ENCODE data around the gene BRD1.

BRD1 gene

DNA sequence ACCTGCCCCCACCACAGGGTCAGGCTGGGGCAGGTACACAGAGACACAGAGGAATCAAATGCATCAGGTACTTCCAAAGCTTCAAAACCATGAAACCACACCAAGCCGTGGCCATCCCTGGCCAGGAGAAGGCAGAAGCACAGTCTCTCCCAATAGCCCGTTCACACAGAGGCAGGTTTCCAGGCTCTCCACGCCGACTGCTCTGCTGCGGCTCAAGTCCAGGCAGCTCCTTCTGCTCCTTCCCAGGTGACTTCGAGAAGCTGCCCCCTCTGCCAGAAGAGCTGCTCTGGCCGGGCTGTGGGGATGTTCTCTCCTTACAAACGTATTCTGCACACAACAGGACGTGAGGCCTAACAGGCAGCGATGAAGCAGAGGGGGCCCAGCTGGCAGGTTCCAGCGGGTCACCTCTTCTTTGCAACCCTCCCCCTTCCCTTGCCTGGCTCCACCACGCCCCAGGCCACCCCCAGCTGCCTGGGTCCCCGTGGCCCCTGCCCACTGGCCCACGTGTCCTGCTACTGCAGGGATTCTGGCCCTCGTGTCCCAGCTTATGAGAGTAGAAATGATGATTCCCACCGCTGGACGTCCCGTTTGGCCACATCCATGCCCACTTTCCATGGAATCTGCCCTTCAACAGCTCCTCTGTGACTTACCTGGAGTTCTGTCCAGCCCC is 26.1 kb downstream of the BRD1 start:
- DNase-seq (ENCODE audit: low read depth, low spot score), result no peak

DNA sequence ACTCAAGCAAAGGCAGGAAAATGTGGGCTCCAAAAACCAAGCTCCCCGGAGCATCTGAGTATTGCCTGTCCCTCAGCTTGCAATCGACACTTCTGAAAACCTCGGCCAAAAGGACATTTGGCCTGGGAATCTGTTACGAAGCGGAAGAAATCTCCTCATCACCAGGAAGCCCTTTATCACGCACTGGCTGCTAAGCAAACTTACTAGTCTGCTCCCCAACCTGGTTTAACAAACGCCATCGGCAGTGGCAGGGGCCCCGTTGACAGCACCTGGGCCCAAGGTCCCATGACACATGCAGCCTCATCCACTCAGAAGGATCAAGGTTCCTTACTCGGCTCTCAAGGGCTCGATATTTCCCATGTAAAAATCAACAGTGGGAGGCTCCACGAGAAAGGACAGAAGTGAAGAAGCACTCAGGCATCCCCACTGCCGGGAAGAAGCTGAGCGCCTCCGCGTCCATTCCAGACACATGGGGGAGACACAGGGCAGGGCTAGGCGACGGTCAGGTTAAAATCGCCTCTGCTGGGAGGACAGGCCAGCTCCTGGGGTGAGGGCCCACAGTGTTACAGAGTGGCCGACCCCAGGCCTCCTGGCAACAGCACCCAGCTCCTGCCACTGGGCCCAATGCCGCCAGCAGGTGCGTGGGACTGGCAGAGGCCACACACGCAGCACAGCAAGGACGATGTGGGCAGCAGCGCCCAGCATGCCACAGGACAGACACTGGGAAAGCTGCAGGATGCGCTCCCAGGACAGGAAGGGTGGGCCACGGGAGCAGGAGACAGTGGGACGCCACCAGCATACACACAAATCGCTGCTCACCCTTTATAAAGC is 27.1 kb downstream of the BRD1 start:
- no peak for DNase-seq (ENCODE audit: low read depth, low spot score)

DNA sequence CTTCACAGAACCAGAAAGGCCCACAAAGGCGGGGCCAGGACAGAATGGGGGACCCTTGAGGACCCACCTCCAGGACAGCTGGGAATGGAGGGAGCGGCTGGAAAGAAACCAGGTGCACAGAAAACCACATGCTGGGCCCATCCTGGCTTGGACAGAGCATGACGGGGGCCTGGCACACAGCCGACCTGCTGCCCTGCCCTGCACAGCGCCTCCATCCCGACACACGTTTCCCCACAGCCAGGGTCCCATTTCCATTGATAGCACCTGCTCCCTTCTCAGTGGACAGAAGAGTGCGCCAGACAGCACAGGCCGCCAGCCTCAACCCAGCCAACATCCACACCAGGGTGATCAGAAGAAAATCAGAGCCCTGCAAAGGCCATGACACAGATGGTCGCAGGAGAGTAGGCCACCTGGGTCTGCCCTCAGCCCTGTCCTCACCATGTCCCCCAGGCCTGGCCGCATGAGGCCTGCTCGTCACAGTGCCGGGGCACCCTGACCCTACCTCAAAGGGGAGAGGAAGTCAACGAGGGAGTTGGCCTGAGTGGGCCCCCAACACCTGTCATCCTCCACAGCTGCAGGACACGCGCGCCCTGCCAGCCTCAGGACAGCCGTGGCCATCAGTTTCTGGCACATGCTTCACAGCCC is 28.1 kb downstream of the BRD1 start:
- DNase-seq (ENCODE audit: low read depth, low spot score), result no peak

DNA sequence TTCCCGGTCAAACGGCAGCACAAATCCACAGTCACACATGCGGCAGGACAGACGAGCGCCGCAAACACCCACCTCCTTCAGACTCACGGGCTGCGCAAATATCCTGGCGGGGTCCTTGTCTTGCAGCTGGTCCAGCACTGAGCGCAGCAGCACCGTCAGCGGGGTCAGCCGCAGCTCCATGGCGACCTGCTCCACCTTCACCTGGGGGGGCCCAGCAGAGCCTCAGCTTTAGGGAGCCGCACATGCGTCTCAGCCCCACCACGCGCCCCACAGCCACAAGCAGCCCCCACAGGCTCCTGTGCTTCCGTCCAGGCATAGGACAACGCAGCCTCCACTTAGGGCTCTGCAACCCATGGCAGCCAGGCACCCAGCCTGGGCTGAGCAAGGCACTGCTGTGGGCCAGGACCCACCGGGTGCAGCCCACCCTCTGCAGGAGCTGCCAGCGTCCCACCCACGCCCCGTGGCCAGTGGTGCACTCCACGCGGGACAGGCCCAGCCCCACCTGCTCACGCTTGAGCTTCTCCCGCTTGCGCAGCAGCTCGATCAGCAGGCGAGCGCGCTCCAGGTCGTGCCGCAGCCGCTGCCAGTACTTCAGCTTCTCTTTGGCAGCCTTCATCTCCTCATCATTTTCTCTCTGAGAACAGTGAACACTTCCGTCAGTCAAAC is 29.1 kb downstream of the BRD1 start:
- DNase-seq (ENCODE audit: low read depth, low spot score), result no peak

DNA sequence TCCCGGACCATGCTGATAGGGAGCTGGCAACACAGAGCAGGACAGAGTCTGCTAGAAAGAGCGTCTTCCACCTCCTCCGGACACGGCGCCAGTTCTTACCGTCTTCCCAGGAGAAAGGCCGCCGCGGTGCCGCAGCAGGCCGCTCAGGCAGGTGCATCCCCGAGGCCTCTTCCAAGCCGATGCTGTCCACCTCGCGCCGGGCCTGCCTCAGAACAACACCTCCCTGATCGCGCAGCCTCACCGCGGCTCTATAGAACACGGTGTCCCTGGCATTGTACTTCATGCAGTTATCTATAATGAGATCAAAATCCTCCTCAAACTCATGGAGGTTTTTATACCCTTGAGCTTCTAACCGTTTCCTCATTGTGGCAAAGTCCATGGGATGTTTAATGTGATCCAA is 30.0 kb downstream of the BRD1 start:
- no peak for DNase-seq (ENCODE audit: low read depth, low spot score)

DNA sequence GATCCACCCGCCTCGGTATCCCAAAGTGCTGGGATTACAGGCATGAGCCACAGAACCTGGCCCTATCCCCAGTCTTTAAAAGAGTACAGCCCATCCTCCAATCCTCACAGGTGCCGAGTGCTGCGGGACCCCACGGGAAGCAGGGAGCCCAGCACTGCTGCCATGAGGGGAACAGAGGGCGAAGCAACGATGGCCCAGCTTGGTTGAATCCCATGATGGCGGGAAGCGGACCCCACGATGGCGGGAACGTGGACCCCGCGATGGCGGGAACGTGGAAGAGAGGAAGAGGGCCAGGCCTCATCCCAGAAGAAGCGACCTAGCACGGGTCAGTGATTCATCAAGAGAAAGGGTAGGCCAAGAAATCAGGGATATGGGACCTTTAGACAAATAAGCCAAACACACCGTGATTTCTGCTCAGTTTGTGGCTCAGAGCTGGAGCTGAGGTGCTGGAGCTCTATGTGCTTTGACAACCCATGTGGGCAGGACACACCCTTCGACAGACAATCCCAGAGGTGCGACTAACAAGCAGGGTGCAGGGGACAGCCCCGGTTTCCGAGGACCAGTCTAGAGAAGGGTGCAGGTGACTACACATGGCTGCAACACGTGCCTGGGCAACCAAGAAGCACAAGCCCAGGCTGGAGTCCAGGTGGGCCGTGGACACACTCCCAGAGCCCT is 30.9 kb downstream of the BRD1 start:
- no peak for DNase-seq (ENCODE audit: low read depth, low spot score)

GRCh38 chr22:49795521-49795920 is 32.2 kb downstream of the BRD1 start:
- no peak for DNase-seq (ENCODE audit: low read depth, low spot score)

DNA sequence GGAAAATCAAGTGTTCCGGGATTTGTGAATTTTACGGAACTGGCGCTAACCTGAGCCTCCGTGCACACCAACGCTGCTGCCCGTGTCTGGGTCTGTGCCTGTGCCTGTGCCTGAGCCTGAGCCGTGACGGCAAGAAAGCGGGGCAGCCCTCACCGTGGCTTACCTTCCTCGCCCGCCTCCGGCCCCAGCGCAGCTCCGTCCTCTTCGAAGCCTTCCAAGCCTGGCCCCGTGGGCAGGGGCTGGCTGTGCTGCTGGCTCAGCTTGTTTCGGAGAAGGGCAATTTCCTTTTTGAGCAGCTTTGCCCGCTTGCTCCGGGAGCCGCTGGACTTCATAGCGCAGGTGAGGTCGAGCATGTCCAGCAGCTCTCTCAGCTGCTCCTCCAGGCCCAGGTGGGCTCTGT is 33.8 kb downstream of the BRD1 start:
- DNase-seq (ENCODE audit: low read depth, low spot score), result no peak

DNA sequence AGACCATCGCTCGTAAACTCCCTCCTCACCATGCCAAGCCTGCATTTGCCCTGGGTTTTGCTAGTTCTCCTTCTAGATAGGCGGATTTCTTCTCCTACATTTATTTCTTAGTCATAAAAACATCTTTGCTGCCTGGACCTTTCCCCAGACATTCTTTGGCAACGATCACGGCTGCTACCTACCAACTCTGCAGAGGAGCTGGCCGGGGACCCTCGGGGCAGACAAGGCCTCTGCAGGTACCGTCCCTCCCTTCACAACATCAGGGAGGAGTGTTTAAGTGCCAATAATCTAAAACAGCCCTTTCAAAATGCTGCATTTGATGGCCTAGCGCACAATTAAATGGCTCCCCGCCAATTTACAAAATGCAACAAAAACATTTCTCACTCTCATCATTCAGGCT is 34.4 kb downstream of the BRD1 start:
- DNase-seq (ENCODE audit: low read depth, low spot score), result no peak

- DNase-seq (ENCODE audit: low read depth, low spot score), result no peak
These were observed 35.6 kb downstream of the BRD1 start for GRCh38 chr22:49792107-49792506.

DNA sequence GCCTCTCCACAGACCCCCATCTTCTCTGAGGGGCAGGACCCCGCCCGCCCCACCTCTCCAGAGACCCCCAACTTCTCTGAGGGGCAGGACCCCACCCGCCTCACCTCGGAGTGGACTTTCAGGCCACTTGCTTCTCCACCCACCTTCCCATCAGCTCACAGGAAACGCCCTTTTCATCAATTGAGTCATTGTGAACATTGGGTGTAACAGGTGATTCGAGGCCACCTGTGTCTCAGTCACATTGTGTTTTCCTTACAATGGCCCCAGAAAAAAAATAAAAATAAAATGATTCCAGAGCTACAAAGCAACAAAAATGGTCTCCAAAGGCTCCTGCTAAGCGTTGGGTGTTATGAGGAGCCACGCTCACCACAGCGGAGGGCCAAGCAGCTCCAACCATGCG is 36.0 kb downstream of the BRD1 start:
- DNase-seq (ENCODE audit: low read depth, low spot score), result no peak

DNA sequence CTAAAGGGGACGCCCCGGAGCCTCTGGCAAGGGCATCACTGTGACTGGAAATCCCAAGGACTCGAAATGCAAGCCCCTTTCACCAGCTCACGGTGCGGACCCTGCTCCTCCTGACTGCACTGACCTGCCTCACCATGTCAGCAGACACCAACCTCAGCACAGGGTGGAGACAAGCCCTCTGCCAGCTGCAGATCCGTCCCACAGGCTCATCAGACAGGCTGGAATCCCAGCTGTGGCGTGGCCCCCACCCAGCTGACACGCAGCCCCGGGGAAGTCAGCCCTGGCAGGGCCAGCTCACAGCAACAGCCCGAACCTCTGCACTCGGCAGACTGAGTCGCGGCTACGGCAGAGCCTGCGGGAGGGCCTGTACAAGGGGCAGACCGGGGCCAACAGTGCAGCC is 36.8 kb downstream of the BRD1 start:
- no peak for DNase-seq (ENCODE audit: low read depth, low spot score)

DNA sequence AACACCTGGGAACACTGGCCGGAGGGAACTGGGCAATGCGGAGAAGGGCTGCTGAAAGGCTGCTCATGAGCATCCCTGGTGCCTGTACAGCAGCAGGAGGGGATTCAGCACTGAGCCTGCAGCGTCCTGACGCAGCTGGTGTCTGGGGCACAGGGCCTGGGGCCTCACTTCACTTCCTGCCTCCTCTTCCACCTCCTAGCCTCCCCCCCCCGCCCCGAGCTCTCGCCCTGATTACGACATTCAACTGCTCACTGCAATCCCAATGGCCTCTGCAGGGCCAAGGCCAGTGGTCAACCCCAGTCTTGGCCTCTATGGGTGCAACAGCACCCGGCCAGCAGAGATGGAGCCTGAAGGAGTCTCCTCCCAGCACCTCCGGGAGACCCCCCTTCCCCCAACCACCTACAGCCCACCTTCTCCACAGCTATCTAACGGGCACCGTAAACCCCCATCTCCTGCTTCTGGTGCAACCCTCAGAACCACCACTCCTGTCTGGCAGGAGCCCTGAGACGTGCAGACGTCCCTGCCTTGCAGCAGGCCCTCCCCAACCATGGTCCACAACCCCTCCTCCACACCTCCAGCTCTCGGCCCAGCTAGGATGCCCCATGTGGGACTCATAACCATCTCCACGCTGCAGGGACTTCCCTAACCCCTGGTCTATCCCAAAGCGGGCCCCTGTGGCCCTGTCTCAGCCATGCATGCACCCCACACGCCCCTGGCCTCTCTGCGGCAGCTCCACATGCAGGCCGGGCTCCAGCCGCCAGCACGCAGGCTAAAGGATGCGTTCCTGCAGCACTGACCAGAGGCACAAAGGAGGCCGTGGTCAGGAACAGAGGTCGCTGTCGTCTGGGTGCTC is 38.2 kb downstream of the BRD1 start:
- DNase-seq (ENCODE audit: low read depth, low spot score), result peak; percentile 13

- no peak for DNase-seq (ENCODE audit: low read depth, low spot score)
These were observed 39.2 kb downstream of the BRD1 start for GRCh38 chr22:49788504-49788903.

DNA sequence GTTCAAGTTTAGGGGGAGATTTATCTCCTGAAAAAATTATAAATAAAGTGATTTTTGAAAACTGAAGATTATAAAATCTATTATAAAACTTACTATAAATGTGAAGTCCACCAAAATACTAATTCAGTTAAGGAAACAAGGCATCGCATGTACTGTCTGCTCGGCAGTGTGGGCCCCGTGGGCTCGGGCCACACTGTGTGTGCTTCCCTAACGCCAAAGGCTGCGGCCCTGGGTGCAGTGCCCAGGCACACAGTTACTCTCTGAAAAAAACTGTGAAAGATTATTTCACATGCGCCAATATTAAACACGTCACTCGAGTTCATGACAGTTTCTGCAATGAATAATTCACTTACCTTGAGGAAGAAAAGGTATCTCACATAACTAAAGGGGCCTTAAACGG is 39.8 kb downstream of the BRD1 start:
- DNase-seq (ENCODE audit: low read depth, low spot score), result no peak

DNA sequence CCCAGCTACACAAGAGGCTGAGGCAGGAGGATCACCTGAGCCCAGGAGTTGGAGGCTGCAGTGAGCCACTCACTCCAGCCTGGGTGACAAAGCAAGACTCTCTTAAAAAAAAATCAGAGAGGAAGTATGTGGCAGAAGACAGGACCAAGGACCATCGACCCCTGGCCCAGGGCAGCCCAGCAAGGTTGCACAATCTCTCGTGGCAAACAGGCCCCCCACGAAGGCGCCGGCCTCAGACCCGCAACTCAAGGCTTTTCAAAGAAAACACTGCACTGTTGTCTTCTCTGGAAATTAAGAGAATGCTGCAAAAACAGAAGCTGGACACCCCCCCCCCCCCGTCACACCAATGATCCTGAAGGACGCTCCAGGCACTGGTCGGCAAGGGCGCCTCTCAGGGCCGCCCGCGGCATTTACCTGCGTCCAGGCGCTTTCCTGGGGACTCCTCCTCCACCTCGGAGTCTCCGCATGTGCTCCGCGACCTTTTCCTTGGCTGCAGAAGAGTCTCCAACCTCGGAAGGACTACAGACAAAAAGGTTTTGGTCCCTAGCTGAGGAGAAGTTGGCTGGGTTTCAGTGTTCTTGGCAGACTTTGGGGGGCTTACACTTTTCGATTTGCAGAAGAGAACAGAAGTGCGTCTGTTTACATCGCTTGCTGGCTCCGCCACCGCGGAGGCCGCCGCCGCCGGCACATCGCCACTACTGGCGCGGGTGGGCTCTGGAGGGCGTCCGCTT is 40.5 kb downstream of the BRD1 start:
- DNase-seq (ENCODE audit: low read depth, low spot score), result no peak

GRCh38 chr22:49785841-49786471 is 41.7 kb downstream of the BRD1 start:
- no peak for DNase-seq (ENCODE audit: low read depth, low spot score)

GRCh38 chr22:49785046-49785521 is 42.6 kb downstream of the BRD1 start:
- DNase-seq (ENCODE audit: low read depth, low spot score), result no peak

DNA sequence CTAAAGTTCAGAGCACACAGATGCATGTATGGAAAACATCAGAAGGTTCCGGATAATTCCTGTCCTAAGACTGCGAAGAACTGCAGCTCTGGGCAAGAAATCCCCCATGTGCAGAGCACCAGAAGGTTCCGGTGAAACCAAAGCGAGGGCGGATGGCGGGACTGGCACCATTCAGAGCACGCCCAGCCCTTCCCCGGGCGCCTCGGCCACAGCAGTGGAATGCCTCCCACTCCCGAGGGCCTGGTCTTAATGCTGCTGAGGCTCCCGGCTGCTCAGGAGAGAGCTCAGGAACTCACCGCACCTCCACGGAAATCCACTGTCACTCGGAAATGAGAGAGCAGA is 43.1 kb downstream of the BRD1 start:
- no peak for DNase-seq (ENCODE audit: low read depth, low spot score)
